ENCODE data around the gene TMEM74B. TPM values are rescaled to one million over a fixed set of nuclear protein-coding genes. Genes with fewer than 3 reads are reported as not detected.
"Not testable (repeated sequence)": the region's sequence is repeated elsewhere in the genome, so short reads cannot be mapped to it uniquely, and the experiment has no call there.

The TMEM74B gene
- 2.4 TPM for polyA plus RNA-seq (2013, experiment 1 of 4)
- polyA plus RNA-seq (2013, experiment 2 of 4): 2.1 TPM
- 3.8 TPM for polyA plus RNA-seq (2013, experiment 3 of 4)
- 2.9 TPM for polyA plus RNA-seq (2013, experiment 4 of 4)

GRCh38 chr20:1184638-1185315, at the start of gene TMEM74B:
TSS of gene TMEM74B (minus strand) at chr20:1184981. CDS start at chr20:1183801, 1,180 bp downstream.
- no peak within 1 kb of the TSS for H3K27ac ChIP-seq (ENCODE audit: insufficient read depth, low read depth, low read length, poor library complexity, severe bottlenecking)
- H3K9me3 ChIP-seq (ENCODE audit: control insufficient read depth, low read length): no peaks in the 10 kb centered on the region
- peaks cover 38% of the 10 kb centered on the region for H3K27me3 ChIP-seq (ENCODE audit: control insufficient read depth, insufficient read depth, low read length, poor library complexity, severe bottlenecking)
- peak within 1 kb of the TSS; percentile 46 for H3K4me3 ChIP-seq (ENCODE audit: insufficient read depth, low read depth, low read length)
- H3K4me1 ChIP-seq (ENCODE audit: control insufficient read depth, insufficient read depth, low read length): no peaks in the 10 kb centered on the region
- no peaks in the 10 kb centered on the region for H3K36me3 ChIP-seq (ENCODE audit: control insufficient read depth, insufficient read depth, low read length)
- 5% methylated on average over 76 of the region's 76 CpGs for WGBS, 2 experiments

- Histone ChIP-seq H3K36me3 (ENCODE audit: control insufficient read depth, insufficient read depth, low read length) (no peaks in the 10 kb centered on the region), H3K27ac (ENCODE audit: insufficient read depth, low read depth, low read length, poor library complexity, severe bottlenecking) (no peak overlapping the region), H3K9me3 (ENCODE audit: control insufficient read depth, low read length) (no peaks in the 10 kb centered on the region), H3K4me1 (ENCODE audit: control insufficient read depth, insufficient read depth, low read length) (no peaks in the 10 kb centered on the region), H3K27me3 (ENCODE audit: control insufficient read depth, insufficient read depth, low read length, poor library complexity, severe bottlenecking) (peaks cover 36% of the 10 kb centered on the region), H3K4me3 (ENCODE audit: insufficient read depth, low read depth, low read length) (no peak overlapping the region)
- WGBS, 2 experiments: 82 to 98% methylated on average over 3 of the region's 3 CpGs
Observed at GRCh38 chr20:1232286-1233111, 47.7 kb upstream of the TMEM74B start.

GRCh38 chr20:1229541-1229940, 44.8 kb upstream of the TMEM74B start:
- H3K9me3 ChIP-seq (ENCODE audit: control insufficient read depth, low read length): no peaks in the 10 kb centered on the region
- no peak overlapping the region for H3K27ac ChIP-seq (ENCODE audit: insufficient read depth, low read depth, low read length, poor library complexity, severe bottlenecking)
- WGBS, 2 experiments: 88 to 92% methylated on average over 2 to 3 of the region's 3 CpGs
- H3K4me1 ChIP-seq (ENCODE audit: control insufficient read depth, insufficient read depth, low read length): no peaks in the 10 kb centered on the region
- H3K4me3 ChIP-seq (ENCODE audit: insufficient read depth, low read depth, low read length): no peak overlapping the region
- H3K27me3 ChIP-seq (ENCODE audit: control insufficient read depth, insufficient read depth, low read length, poor library complexity, severe bottlenecking): peaks cover 60% of the 10 kb centered on the region
- H3K36me3 ChIP-seq (ENCODE audit: control insufficient read depth, insufficient read depth, low read length): no peaks in the 10 kb centered on the region

- H3K27me3 ChIP-seq (ENCODE audit: control insufficient read depth, insufficient read depth, low read length, poor library complexity, severe bottlenecking): peaks cover 61% of the 10 kb centered on the region
Observed at GRCh38 chr20:1225783-1226654, 41.2 kb upstream of the TMEM74B start, which contains the start of gene RAD21L1. TSS of gene RAD21L1 (plus strand) at chr20:1226044. CDS start at chr20:1228454, 2,410 bp downstream.

GRCh38 chr20:1225263-1225782, 40.5 kb upstream of the TMEM74B start:
- H3K27me3 ChIP-seq (ENCODE audit: control insufficient read depth, insufficient read depth, low read length, poor library complexity, severe bottlenecking): peaks cover 57% of the 10 kb centered on the region

More at GRCh38 chr20:1225783-1226654, 41.2 kb upstream of the TMEM74B start, which contains the start of gene RAD21L1:
- no peaks in the 10 kb centered on the region for H3K9me3 ChIP-seq (ENCODE audit: control insufficient read depth, low read length)
- no peak within 1 kb of the TSS for H3K27ac ChIP-seq (ENCODE audit: insufficient read depth, low read depth, low read length, poor library complexity, severe bottlenecking)
- no peaks in the 10 kb centered on the region for H3K36me3 ChIP-seq (ENCODE audit: control insufficient read depth, insufficient read depth, low read length)
- no peaks in the 10 kb centered on the region for H3K4me1 ChIP-seq (ENCODE audit: control insufficient read depth, insufficient read depth, low read length)
- 0% methylated on average over 71 to 88 of the region's 88 CpGs for WGBS, 2 experiments
- peak within 1 kb of the TSS; percentile 57 for H3K4me3 ChIP-seq (ENCODE audit: insufficient read depth, low read depth, low read length)

GRCh38 chr20:1224205-1224890, 39.6 kb upstream of the TMEM74B start:
- Histone ChIP-seq H3K27me3 (ENCODE audit: control insufficient read depth, insufficient read depth, low read length, poor library complexity, severe bottlenecking) (peaks cover 48% of the 10 kb centered on the region), H3K27ac (ENCODE audit: insufficient read depth, low read depth, low read length, poor library complexity, severe bottlenecking) (no peak overlapping the region), H3K4me3 (ENCODE audit: insufficient read depth, low read depth, low read length) (no peak overlapping the region), H3K4me1 (ENCODE audit: control insufficient read depth, insufficient read depth, low read length) (no peaks in the 10 kb centered on the region), H3K9me3 (ENCODE audit: control insufficient read depth, low read length) (no peaks in the 10 kb centered on the region), H3K36me3 (ENCODE audit: control insufficient read depth, insufficient read depth, low read length) (no peaks in the 10 kb centered on the region)
- 92% methylated on average over 20 of the region's 20 CpGs for WGBS, 2 experiments

More at GRCh38 chr20:1225263-1225782, 40.5 kb upstream of the TMEM74B start:
- 1% methylated on average over 23 to 29 of the region's 30 CpGs for WGBS, 2 experiments
- no peaks in the 10 kb centered on the region for H3K9me3 ChIP-seq (ENCODE audit: control insufficient read depth, low read length)
- H3K27ac ChIP-seq (ENCODE audit: insufficient read depth, low read depth, low read length, poor library complexity, severe bottlenecking): no peak overlapping the region
- no peaks in the 10 kb centered on the region for H3K4me1 ChIP-seq (ENCODE audit: control insufficient read depth, insufficient read depth, low read length)
- peak overlapping the region; percentile 32 for H3K4me3 ChIP-seq (ENCODE audit: insufficient read depth, low read depth, low read length)
- no peaks in the 10 kb centered on the region for H3K36me3 ChIP-seq (ENCODE audit: control insufficient read depth, insufficient read depth, low read length)

- 91 to 97% methylated on average over 2 of the region's 4 CpGs for WGBS, 2 experiments
Observed at GRCh38 chr20:1222750-1223149, 38.0 kb upstream of the TMEM74B start.

GRCh38 chr20:1216527-1217427, 32.0 kb upstream of the TMEM74B start:
- H3K27me3 ChIP-seq (ENCODE audit: control insufficient read depth, insufficient read depth, low read length, poor library complexity, severe bottlenecking): peaks cover 25% of the 10 kb centered on the region
- not testable (repeated sequence) for H3K36me3 ChIP-seq (ENCODE audit: control insufficient read depth, insufficient read depth, low read length); H3K9me3 ChIP-seq (ENCODE audit: control insufficient read depth, low read length); H3K4me1 ChIP-seq (ENCODE audit: control insufficient read depth, insufficient read depth, low read length); H3K4me3 ChIP-seq (ENCODE audit: insufficient read depth, low read depth, low read length); H3K27ac ChIP-seq (ENCODE audit: insufficient read depth, low read depth, low read length, poor library complexity, severe bottlenecking)
- 92% methylated on average over 19 of the region's 19 CpGs for WGBS, 2 experiments

More at GRCh38 chr20:1222750-1223149, 38.0 kb upstream of the TMEM74B start:
- not testable (repeated sequence) for H3K4me1 ChIP-seq (ENCODE audit: control insufficient read depth, insufficient read depth, low read length); H3K27ac ChIP-seq (ENCODE audit: insufficient read depth, low read depth, low read length, poor library complexity, severe bottlenecking); H3K9me3 ChIP-seq (ENCODE audit: control insufficient read depth, low read length); H3K4me3 ChIP-seq (ENCODE audit: insufficient read depth, low read depth, low read length); H3K36me3 ChIP-seq (ENCODE audit: control insufficient read depth, insufficient read depth, low read length)
- peaks cover 33% of the 10 kb centered on the region for H3K27me3 ChIP-seq (ENCODE audit: control insufficient read depth, insufficient read depth, low read length, poor library complexity, severe bottlenecking)

All from ectodermal cell (in vitro differentiated cells).